ENCODE measurements around the gene PHF11.
"Not testable (repeated sequence)": the region's sequence is repeated elsewhere in the genome, so short reads cannot be mapped to it uniquely, and the experiment has no call there.

PHF11 gene

GRCh38 chr13:49495783-49496762 is at the start of gene PHF11:
TSS of gene PHF11 (plus strand) at chr13:49495953. CDS start at chr13:49496002, 49 bp downstream.
- peak; percentile 72 for DNase-seq (ENCODE audit: low read depth)

DNA sequence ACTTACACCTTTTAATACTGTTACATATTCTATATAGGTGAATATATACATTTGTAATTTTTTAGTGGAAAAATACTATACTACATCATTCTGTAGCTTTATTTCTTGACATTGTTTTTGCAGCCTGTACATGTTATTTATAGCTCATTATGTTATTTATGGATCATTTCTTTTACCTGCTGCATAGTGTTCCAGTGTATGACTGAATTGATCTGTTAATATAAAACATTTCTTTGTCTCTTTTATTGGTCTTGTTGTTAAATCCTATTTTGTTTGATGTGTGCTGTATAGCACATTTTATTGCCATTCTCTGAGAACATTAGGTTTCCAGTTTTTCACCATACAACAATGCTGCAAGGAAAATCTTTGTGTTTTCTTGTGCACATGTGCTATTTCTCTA is 49.3 kb upstream of the PHF11 start:
- DNase-seq (ENCODE audit: low read depth), result no peak

DNA sequence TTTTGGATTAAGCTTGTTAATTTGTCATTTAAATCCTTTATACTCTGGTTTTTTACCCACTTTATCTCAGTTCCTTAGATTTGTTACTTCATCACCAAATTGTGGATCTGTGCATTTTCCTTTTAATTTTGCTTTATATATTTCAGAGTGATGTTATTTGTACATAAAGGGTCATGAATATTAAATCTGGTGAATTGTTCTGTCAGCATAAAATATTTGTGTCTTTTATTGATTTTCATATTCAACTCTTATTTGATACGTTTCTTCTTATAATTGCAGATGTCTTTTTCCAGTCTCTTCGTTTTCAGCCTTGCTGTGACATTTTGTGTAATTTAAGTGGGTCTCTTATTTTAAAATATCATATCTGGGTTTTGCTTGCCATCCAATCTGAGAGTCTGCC is 47.0 kb upstream of the PHF11 start:
- DNase-seq (ENCODE audit: low read depth), result no peak

DNA sequence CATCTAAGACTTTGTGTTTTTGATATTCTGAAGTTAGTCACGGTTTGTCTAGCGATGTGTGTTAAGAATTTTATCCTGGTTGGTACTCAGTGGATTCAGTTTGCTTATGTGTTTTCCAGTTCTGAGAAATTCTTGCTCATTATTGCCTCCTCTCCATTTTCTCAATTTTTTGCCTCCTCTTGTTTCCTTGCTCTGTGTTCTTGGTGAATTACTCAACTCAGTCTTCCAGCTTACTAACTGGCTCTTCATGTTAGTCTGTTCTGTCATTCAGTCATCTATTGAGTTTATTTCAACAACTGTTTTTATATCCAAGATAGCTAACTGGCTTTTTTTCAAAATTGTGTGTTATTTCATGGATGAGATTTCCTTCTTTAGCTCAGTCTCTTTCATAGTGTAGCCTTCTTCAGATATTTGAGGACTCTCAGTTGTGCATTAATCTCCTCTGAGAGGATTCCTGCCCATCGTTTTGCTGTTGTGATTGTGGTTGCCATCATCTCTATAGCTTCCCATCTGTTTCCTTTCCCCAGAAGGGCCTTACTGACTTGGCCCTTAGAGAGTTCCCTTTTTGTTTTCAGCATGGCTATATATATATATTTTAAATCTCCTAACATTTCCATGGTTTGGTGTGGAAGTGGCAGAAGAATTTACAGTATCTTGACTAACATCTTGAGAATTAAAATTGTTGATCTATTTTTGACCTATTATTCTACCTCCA is 45.5 kb upstream of the PHF11 start:
- DNase-seq (ENCODE audit: low read depth), result no peak

GRCh38 chr13:49452725-49453457 is 42.9 kb upstream of the PHF11 start:
- DNase-seq (ENCODE audit: low read depth), result no peak

- no peak for DNase-seq (ENCODE audit: low read depth)
Measured at GRCh38 chr13:49453465-49453864, 42.3 kb upstream of the PHF11 start.

GRCh38 chr13:49454388-49455006 is 41.3 kb upstream of the PHF11 start:
- DNase-seq (ENCODE audit: low read depth), result peak; percentile 64

DNA sequence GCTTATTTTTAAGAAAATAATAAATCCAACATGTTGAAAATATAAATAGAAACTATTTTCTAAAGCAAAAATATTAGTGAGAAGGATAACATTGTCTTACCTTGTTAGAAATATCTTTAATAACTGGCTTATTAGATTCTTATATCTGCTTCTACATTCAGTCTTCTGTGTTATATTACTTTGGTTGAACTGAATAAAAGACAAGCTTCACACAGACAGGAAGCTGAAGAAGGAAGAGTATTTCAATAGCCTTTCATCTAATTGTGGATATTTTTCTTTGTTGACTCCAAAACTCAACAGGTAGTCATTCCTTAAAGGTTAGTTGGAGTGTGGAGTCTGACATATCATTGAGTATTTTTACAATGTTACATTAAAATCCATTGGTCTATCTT is 40.8 kb upstream of the PHF11 start:
- no peak for DNase-seq (ENCODE audit: low read depth)

- DNase-seq (ENCODE audit: low read depth), result peak; percentile 20
Measured at GRCh38 chr13:49456156-49456555, 39.6 kb upstream of the PHF11 start.

- DNase-seq (ENCODE audit: low read depth), result peak; percentile 74
Measured at GRCh38 chr13:49457221-49457620, 38.5 kb upstream of the PHF11 start.

DNA sequence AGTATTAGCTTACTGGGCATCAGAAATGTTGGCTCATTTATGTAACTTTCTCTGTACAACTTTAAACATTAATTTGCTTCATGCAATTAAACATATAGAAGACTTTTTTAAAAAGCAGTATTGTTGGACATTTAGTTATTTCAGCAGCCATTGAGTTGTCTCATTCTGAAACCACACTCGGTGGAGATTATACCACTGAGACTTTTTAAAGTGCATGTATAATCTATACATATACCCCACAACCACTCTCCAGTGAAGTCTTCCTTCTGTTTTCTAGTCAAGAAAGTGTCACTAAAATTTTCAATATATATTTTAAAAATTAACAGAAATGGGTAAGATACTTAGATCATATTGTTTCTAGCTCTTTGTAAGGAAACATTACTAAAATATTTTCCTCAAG is 36.2 kb upstream of the PHF11 start:
- no peak for DNase-seq (ENCODE audit: low read depth)

GRCh38 chr13:49464085-49464484 is 31.7 kb upstream of the PHF11 start:
- no peak for DNase-seq (ENCODE audit: low read depth)

DNA sequence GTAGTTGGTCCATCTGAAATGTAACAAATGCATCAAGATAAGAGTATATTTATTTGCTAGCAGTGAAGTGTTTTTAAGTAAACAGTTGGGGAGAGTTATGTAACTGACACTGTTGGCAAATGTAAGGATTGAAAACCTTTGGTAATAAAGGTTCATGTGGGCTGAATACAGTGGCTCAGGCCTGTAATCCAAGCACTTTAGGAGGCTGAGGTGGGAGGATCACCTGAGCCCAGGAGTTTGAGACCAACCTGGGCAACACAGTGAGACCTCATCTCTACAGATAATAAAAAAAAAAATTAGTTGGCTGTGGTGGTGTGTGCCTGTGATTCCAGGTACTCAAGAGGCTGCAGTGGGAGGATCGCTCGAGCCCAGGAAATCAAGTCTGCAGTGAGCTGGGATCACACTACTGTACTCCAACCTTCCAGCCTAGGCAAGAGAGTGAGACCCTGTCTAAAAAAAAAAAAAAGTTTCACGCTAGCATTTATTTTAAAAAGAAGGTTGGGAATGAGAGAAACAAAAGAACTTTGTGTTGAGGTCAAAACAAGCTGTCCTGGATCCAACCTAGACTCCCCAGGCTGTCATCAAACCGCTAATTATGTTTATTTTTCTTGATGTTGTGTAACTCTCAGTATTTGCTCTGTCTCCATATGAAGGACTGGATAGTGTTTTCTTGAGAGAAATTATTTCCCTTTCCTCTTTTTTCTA is 31.0 kb upstream of the PHF11 start:
- DNase-seq (ENCODE audit: low read depth), result peak; percentile 78

- no peak for DNase-seq (ENCODE audit: low read depth)
Measured at GRCh38 chr13:49466292-49466838, 29.4 kb upstream of the PHF11 start.

- DNase-seq (ENCODE audit: low read depth), result no peak
Measured at GRCh38 chr13:49472186-49472585, 23.6 kb upstream of the PHF11 start.

DNA sequence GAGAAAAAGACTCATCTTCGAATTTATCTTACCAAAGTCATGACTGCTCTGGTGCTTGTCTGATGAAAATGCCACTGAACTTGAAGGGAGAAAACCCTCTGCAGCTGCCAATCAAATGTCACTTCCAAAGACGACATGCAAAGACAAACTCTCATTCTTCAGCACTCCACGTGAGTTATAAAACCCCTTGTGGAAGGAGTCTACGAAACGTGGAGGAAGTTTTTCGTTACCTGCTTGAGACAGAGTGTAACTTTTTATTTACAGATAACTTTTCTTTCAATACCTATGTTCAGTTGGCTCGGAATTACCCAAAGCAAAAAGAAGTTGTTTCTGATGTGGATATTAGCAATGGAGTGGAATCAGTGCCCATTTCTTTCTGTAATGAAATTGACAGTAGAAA is 19.2 kb upstream of the PHF11 start:
- DNase-seq (ENCODE audit: low read depth), result no peak

DNA sequence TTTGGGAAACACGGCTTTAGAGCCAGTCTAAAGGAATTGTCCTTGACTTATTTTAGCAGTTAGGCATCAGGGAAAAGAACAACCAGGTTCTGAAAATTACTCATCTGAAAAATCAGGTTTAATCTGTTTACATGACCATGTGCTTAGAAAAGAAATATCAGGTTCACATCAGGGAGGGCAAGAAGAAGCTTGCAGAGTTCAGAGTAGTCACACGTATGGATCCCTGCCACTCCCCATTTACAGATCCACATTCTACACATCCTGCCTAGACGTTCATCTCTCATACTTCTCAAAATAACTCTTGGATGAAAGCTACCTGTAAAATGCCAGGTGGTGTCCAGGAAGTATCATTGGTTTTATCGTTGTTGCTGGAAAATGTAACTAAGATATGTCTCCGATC is 14.0 kb upstream of the PHF11 start:
- no peak for DNase-seq (ENCODE audit: low read depth)

DNA sequence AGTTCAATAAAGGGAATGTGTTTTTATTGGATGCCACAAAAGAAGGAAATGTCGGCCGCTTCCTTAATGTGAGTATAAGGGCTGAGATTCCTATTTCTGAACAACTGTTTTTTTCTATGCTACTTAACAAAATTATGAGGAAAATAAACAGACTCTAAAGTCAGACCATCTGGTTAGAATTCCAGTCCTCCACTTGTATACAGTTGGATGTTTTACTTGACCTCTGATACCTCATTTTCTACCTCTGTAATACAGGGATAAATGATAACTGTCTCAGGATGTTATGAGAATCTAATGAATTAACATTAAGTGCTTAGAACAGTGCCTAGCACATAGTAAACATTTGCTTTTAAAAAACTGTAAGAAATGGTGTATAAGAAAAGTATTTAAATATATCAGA is 7.2 kb upstream of the PHF11 start:
- DNase-seq (ENCODE audit: low read depth), result no peak

DNA sequence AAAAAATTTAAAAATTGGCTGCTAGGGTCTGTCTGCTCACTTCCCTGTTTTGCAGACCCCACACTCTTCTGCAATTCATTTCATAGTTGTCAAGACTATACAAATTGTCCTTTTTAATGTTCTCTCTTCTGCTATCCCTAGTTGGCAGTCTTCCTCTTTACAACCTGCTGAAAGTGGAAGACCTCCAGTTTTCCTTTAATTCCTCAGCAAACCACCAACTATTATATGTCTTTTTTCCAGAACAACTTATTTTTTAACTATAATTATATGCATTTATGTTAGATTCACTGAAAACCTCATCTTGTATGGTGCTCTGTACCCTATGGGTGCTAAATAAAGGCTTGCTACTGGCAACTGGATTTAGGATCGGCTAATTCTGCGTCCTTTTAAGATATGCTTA is 1.1 kb upstream of the PHF11 start:
- DNase-seq (ENCODE audit: low read depth), result no peak

- DNase-seq (ENCODE audit: low read depth), result not testable (repeated sequence)
Measured at GRCh38 chr13:49496837-49497236, 1.1 kb downstream of the PHF11 start.

- no peak for DNase-seq (ENCODE audit: low read depth)
Measured at GRCh38 chr13:49497272-49497671, 1.5 kb downstream of the PHF11 start.
